ENCODE results near the gene MAFG. TPM values are rescaled to one million over a fixed set of nuclear protein-coding genes. Genes with fewer than 3 reads are reported as not detected.

The MAFG gene
- total and polyA plus RNA-seq, 2 donors (not counting 3 experiments of a cell fraction or from before 2014, with no cell fraction given): 27.6 to 35.0 TPM

GRCh38 chr17:81898029-81898866 is 29.3 kb downstream of the MAFG start:
- Histone ChIP-seq H3K9ac (replicated peaks; ENCODE audit: extremely low read depth, insufficient read depth, low read length) (no peak overlapping the region), H3K4me2 (ENCODE audit: insufficient read depth, low read length) (no peak overlapping the region), H3K36me3 (ENCODE audit: control insufficient read depth in 2 of 2, extremely low read depth in 1 of 2, insufficient read depth in 2 of 2, low read length in 2 of 2) (peaks cover 7 to 9% of the 10 kb centered on the region in 2 experiments), H3K4me1 (ENCODE audit: control insufficient read depth, extremely low read depth, insufficient read depth, low read length) (peaks cover 3% of the 10 kb centered on the region), H3K27me3 (ENCODE audit: control insufficient read depth in 2 of 2, insufficient read depth in 2 of 2, low read length in 2 of 2) (no peaks in the 10 kb centered on the region), H3K9me3 (replicated peaks; ENCODE audit: control insufficient read depth, insufficient read depth, low read length) (no peaks in the 10 kb centered on the region), H3K79me2 (ENCODE audit: control insufficient read depth, insufficient read depth, low read length) (no peaks in the 10 kb centered on the region), H3K9me1 (replicated peaks; ENCODE audit: control insufficient read depth, extremely low read depth, insufficient read depth, low read length) (no peaks in the 10 kb centered on the region), H2AFZ (ENCODE audit: low read depth, low read length) (no peak overlapping the region), H3K27ac (ENCODE audit: insufficient read depth, low read depth, low read length) (no peak overlapping the region), H3K4me3 (replicated peaks in 1 of 3; ENCODE audit: insufficient read depth in 1 of 3, low read depth in 1 of 3, low read length in 3 of 3) (no peak overlapping the region), H4K20me1 (replicated peaks; ENCODE audit: control insufficient read depth, extremely low read depth, insufficient read depth, low read length) (no peaks in the 10 kb centered on the region)
- dilution Hi-C loops (cut with MboI; ENCODE audit: extremely low pct_ligation_motif_present, low sequenced_read_pairs): no loop called here
- intact Hi-C loops (cut with micrococcal nuclease): no loop called here
- peak; percentile 24 for FAIRE-seq
- DNase-seq (ENCODE audit: low read depth, low spot score): no peak
- TF ChIP-seq FOS (IDR thresholded peaks at IDR 0.05; ENCODE audit: borderline replicate concordance, insufficient read depth, low read length): no peak
- TF ChIP-seq MAX (IDR thresholded peaks at IDR 0.05; ENCODE audit: insufficient read depth, insufficient read length): no peak
- TF ChIP-seq POLR2A (IDR thresholded peaks at IDR 0.05; ENCODE audit: low read depth, low read length): no peak
- no peak for TF ChIP-seq EZH2 (IDR thresholded peaks at IDR 0.05; ENCODE audit: borderline replicate concordance, low read depth, low read length, severe bottlenecking)
- no peak for TF ChIP-seq POLR2AphosphoS5 (IDR thresholded peaks at IDR 0.05; ENCODE audit: insufficient read depth, low read depth, low read length)
- TF ChIP-seq CTCF (IDR thresholded peaks at IDR 0.05; ENCODE audit: extremely low read depth in 1 of 2, insufficient read depth in 1 of 2, low read depth in 1 of 2, low read length in 2 of 2): no peak
- TF ChIP-seq MYC (IDR thresholded peaks at IDR 0.05; ENCODE audit: low read depth, low read length): no peak
- ChIA-PET CTCF (no interaction called here), POLR2A (no interaction called here)
- no TSS peak for BruUV-seq (replicated peaks)

Data from endothelial cell of umbilical vein (primary cell).